Measurements from ENCODE around the gene WDR11. TPM values are rescaled to one million over a fixed set of nuclear protein-coding genes. Genes with fewer than 3 reads are reported as not detected.

WDR11 gene
- total and polyA plus RNA-seq, 10 donors: 28.5 to 94.6 (median 76.1) TPM

DNA sequence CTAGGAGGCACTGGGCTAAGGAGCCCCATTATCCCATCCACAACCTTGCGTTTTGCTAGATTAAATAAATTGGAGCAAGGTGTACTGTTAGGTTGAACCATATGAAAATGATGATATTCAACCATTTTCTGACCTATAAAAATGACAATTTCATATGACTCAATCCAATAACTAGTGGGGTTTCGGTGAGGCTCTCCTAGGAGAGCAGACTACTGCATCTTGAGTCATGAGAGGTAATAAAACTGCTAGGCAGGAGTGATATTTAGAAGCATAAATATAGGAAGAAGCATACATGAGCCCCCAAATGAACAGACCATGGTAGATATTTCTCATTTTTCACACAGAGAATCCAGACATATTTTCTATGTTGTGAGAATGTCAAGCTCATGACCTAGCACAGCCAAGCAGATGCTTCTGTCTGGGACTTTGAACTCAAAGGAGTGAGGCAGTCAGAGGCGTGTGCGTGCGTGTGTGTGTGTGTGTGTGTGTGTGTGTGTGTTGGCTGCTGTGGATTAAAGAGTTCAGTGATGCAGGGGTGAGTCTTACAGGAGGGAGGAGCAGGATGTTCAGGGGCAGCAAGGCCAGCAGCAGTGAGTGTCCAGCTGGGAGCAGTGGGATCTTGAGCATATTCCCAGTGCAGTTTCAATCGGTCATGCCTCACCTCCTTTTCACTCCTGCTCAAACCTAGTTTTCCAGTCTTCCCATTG, 17.8 kb upstream of the WDR11 start:
- Histone ChIP-seq H3K4me1 (no peaks in the 10 kb centered on the region), H3K27me3 (replicated peaks in 1 of 7) (no peaks in the 10 kb centered on the region), H3K4me3 (no peak overlapping the region), H3K9me3 (no peaks in the 10 kb centered on the region), H3K27ac (no peak overlapping the region), H3K36me3 (no peaks in the 10 kb centered on the region)
- WGBS, 5 donors: 64 to 82% (median 74%) methylated on average over 6 of the region's 6 CpGs
- TF ChIP-seq CTCF (IDR thresholded peaks at IDR 0.05 in 8 of 11, conservative IDR thresholded peaks at IDR 0.05 in 3 of 11): no peak
- TF ChIP-seq POLR2A (IDR thresholded peaks at IDR 0.05): no peak
- TF ChIP-seq POLR2AphosphoS5 (IDR thresholded peaks at IDR 0.05): no peak
- DNase-seq: no peak
- intact Hi-C loops (cut with DNase I; ENCODE audit: low total_unique reads): no loop called here

DNA sequence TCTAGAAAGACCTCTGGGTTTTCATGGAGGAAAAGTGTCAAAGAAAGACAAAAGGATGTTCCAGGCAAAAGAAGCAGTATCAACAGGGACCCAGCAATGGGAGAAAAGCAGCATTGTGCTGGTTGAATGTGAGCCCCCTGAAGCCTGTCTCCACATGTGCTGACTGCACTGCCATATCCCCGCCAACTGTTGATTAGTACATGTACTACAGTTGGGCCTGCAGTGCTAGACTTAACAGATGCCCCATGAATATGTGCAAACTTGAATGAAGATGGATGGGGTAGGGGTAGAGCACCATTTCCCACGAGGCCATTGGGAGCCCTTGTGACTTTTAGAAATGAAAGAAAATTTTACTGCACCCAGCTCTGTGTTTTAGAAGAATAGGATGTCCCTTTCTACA, 15.6 kb upstream of the WDR11 start:
- no peaks in the 10 kb centered on the region for H3K36me3 ChIP-seq
- H3K4me1 ChIP-seq: no peaks in the 10 kb centered on the region
- TF ChIP-seq POLR2A (IDR thresholded peaks at IDR 0.05): no peak
- no peak for TF ChIP-seq POLR2AphosphoS5 (IDR thresholded peaks at IDR 0.05)
- TF ChIP-seq CTCF (IDR thresholded peaks at IDR 0.05 in 8 of 11, conservative IDR thresholded peaks at IDR 0.05 in 3 of 11): no peak
- no peak overlapping the region for H3K4me3 ChIP-seq
- H3K27ac ChIP-seq: no peak overlapping the region
- no peaks in the 10 kb centered on the region for H3K27me3 ChIP-seq (replicated peaks in 1 of 7)
- intact Hi-C loops (cut with DNase I; ENCODE audit: low total_unique reads): no loop called here
- no peak for DNase-seq
- no peaks in the 10 kb centered on the region for H3K9me3 ChIP-seq
- 48 to 79% (median 67%) methylated on average over 2 of the region's 2 CpGs for WGBS, 5 donors

GRCh38 chr10:120838941-120839340, 12.2 kb upstream of the WDR11 start:
- WGBS, 5 donors: 89 to 99% (median 93%) methylated on average over 3 of the region's 3 CpGs
- no peaks in the 10 kb centered on the region for H3K36me3 ChIP-seq
- H3K4me3 ChIP-seq: no peak overlapping the region
- no peak for TF ChIP-seq CTCF (IDR thresholded peaks at IDR 0.05 in 8 of 11, conservative IDR thresholded peaks at IDR 0.05 in 3 of 11)
- no peaks in the 10 kb centered on the region for H3K9me3 ChIP-seq
- no peaks in the 10 kb centered on the region for H3K4me1 ChIP-seq
- H3K27ac ChIP-seq: no peak overlapping the region
- intact Hi-C loops (cut with DNase I; ENCODE audit: low total_unique reads): no loop called here
- no peaks in the 10 kb centered on the region for H3K27me3 ChIP-seq (replicated peaks in 1 of 7)
- DNase-seq: no peak

GRCh38 chr10:120841522-120842189, 9.5 kb upstream of the WDR11 start:
- no peaks in the 10 kb centered on the region for H3K9me3 ChIP-seq
- no peak overlapping the region for H3K27ac ChIP-seq
- TF ChIP-seq CTCF (IDR thresholded peaks at IDR 0.05 in 8 of 11, conservative IDR thresholded peaks at IDR 0.05 in 3 of 11) (no peak), POLR2A (IDR thresholded peaks at IDR 0.05) (no peak), POLR2AphosphoS5 (IDR thresholded peaks at IDR 0.05) (no peak)
- H3K4me3 ChIP-seq: no peak overlapping the region
- H3K27me3 ChIP-seq (replicated peaks in 1 of 7): no peaks in the 10 kb centered on the region
- intact Hi-C loops (cut with DNase I; ENCODE audit: low total_unique reads): no loop called here
- WGBS, 5 donors: 60 to 89% (median 73%) methylated on average over 1 of the region's 1 CpG
- DNase-seq: no peak
- no peaks in the 10 kb centered on the region for H3K4me1 ChIP-seq
- no peaks in the 10 kb centered on the region for H3K36me3 ChIP-seq

Data from spleen (tissue), 11 donors.